ENCODE data around the gene TRMT1L. TPM values are rescaled to one million over a fixed set of nuclear protein-coding genes. Genes with fewer than 3 reads are reported as not detected.

TRMT1L gene
- total RNA-seq, 1 donor from 2014 or later, result 21.6 TPM

- Mint-ChIP-seq H3K4me1 (ENCODE audit: unreplicated experiment) (no peaks in the 10 kb centered on the region), H3K27ac (no peak overlapping the region), H3K4me3 (no peak overlapping the region), H3K36me3 (peaks cover 33% of the 10 kb centered on the region), H3K27me3 (no peaks in the 10 kb centered on the region), H3K9me3 (no peaks in the 10 kb centered on the region)
- no peak for DNase-seq (ENCODE audit: extremely low spot score, unreplicated experiment)
- no peak for TF ChIP-seq CTCF (conservative IDR thresholded peaks at IDR 0.05)
These were observed 52.7 kb downstream of the TRMT1L start for GRCh38 chr1:185104083-185104482.

- peaks cover 43% of the 10 kb centered on the region for H3K36me3 Mint-ChIP-seq
These were observed 60.2 kb downstream of the TRMT1L start for GRCh38 chr1:185096531-185096930.

GRCh38 chr1:185094761-185095160 lies 62.0 kb downstream of the TRMT1L start:
- Mint-ChIP-seq H3K36me3 (peaks cover 35% of the 10 kb centered on the region), H3K27me3 (no peaks in the 10 kb centered on the region), H3K4me3 (no peak overlapping the region)

More at GRCh38 chr1:185096531-185096930, 60.2 kb downstream of the TRMT1L start:
- H3K27ac Mint-ChIP-seq, result no peak overlapping the region
- H3K4me3 Mint-ChIP-seq, result no peak overlapping the region
- no peaks in the 10 kb centered on the region for H3K9me3 Mint-ChIP-seq
- no peaks in the 10 kb centered on the region for H3K27me3 Mint-ChIP-seq
- no peaks in the 10 kb centered on the region for H3K4me1 Mint-ChIP-seq (ENCODE audit: unreplicated experiment)
- DNase-seq (ENCODE audit: extremely low spot score, unreplicated experiment), result no peak
- no peak for TF ChIP-seq CTCF (conservative IDR thresholded peaks at IDR 0.05)

GRCh38 chr1:185091480-185091879 lies 65.3 kb downstream of the TRMT1L start:
- no peak overlapping the region for H3K4me3 Mint-ChIP-seq
- DNase-seq (ENCODE audit: extremely low spot score, unreplicated experiment), result no peak
- no peaks in the 10 kb centered on the region for H3K27me3 Mint-ChIP-seq
- H3K4me1 Mint-ChIP-seq (ENCODE audit: unreplicated experiment), result no peaks in the 10 kb centered on the region
- no peak overlapping the region for H3K27ac Mint-ChIP-seq
- H3K36me3 Mint-ChIP-seq, result peaks cover 39% of the 10 kb centered on the region
- TF ChIP-seq CTCF (conservative IDR thresholded peaks at IDR 0.05), result no peak
- H3K9me3 Mint-ChIP-seq, result no peaks in the 10 kb centered on the region

More at GRCh38 chr1:185094761-185095160, 62.0 kb downstream of the TRMT1L start:
- no peak for TF ChIP-seq CTCF (conservative IDR thresholded peaks at IDR 0.05)
- DNase-seq (ENCODE audit: extremely low spot score, unreplicated experiment), result no peak
- no peak overlapping the region for H3K27ac Mint-ChIP-seq
- no peaks in the 10 kb centered on the region for H3K9me3 Mint-ChIP-seq
- no peaks in the 10 kb centered on the region for H3K4me1 Mint-ChIP-seq (ENCODE audit: unreplicated experiment)

- Mint-ChIP-seq H3K9me3 (no peaks in the 10 kb centered on the region), H3K4me3 (no peak overlapping the region), H3K4me1 (ENCODE audit: unreplicated experiment) (no peaks in the 10 kb centered on the region), H3K27me3 (no peaks in the 10 kb centered on the region), H3K36me3 (peaks cover 31% of the 10 kb centered on the region), H3K27ac (no peak overlapping the region)
- DNase-seq (ENCODE audit: extremely low spot score, unreplicated experiment), result no peak
- no peak for TF ChIP-seq CTCF (conservative IDR thresholded peaks at IDR 0.05)
These were observed 69.0 kb downstream of the TRMT1L start for GRCh38 chr1:185087746-185088145.

- no peaks in the 10 kb centered on the region for H3K4me1 Mint-ChIP-seq (ENCODE audit: unreplicated experiment)
- peaks cover 31% of the 10 kb centered on the region for H3K36me3 Mint-ChIP-seq
- H3K27me3 Mint-ChIP-seq, result no peaks in the 10 kb centered on the region
These were observed 69.7 kb downstream of the TRMT1L start for GRCh38 chr1:185087101-185087500.

More at GRCh38 chr1:185087101-185087500, 69.7 kb downstream of the TRMT1L start:
- H3K4me3 Mint-ChIP-seq, result no peak overlapping the region
- no peak for TF ChIP-seq CTCF (conservative IDR thresholded peaks at IDR 0.05)
- no peak for DNase-seq (ENCODE audit: extremely low spot score, unreplicated experiment)
- no peaks in the 10 kb centered on the region for H3K9me3 Mint-ChIP-seq
- H3K27ac Mint-ChIP-seq, result no peak overlapping the region

Data from type B pancreatic cell (in vitro differentiated cells).